Lower leg skin (tissue), 4 donors: ENCODE results near the gene SLC13A5. TPM values are rescaled to one million over a fixed set of nuclear protein-coding genes. Genes with fewer than 3 reads are reported as not detected.

Source experiments
- DNase-seq, 2 donors: peaks; one replicate each; pipeline ENCODE4 v3.0.0-alpha.2; 2019; ENCODE audit warnings: low spot score in 2 of 2
- H3K4me3 ChIP-seq: fragments of 200-600 bp; sonication (generic); 2 replicates; pipeline ENCODE4 v1.5.1; 2017; ENCODE audit warnings: mild to moderate bottlenecking, low read depth; ENCODE audit not compliant: poor library complexity, severe bottlenecking
- CTCF ChIP-seq, 3 donors: fragments of 450-650 bp; IDR thresholded peaks; one replicate each; pipeline ENCODE4 v1.5.1; 2016; ENCODE audit warnings: antibody characterized with exemption in 3 of 3, mild to moderate bottlenecking in 3 of 3, moderate library complexity in 2 of 3
- POLR2A ChIP-seq, 2 donors: fragments of 450-650 bp; IDR thresholded peaks; one replicate each; pipeline ENCODE4 v1.6.1; 2016 to 2017; ENCODE audit warnings: antibody characterized with exemption in 2 of 2, mild to moderate bottlenecking in 1 of 2, moderate library complexity in 1 of 2
- WGBS, 2 donors: methylation state at CpG; one replicate each; pipeline ENCODE4 v1.1.5; 2018; 5-methylcytosine and 5-hydroxymethylcytosine counted together
- intact Hi-C: fragments of 100-400 bp; cut with DNase I; formaldehyde crosslinking; loops from one replicate; pipeline ENCODE4 v1.15.0; 2023; ENCODE audit warnings: low total_unique reads
- total RNA-seq, 4 donors: library from RNA; depleted of rRNA; stranded (reverse); fragments of >200 nt; gene quantifications; one replicate each; pipeline ENCODE4 v1.1.0, GENCODE V29; 2016

Gene SLC13A5
- not detected for total RNA-seq

GRCh38 chr17:6713130-6713917, at the start of gene SLC13A5:
Gene SLC13A5 (minus strand): TSS chr17:6713369. CDS start chr17:6713333, 36 bp downstream.
- peak in 1 of 2 donors; percentile 86 for DNase-seq
- intact Hi-C loops: no loop called here
- WGBS, 2 donors: 4 to 7% methylated on average over 26 to 57 of the region's 71 CpGs
- no peak within 1 kb of the TSS for H3K4me3 ChIP-seq
- no peak for TF ChIP-seq CTCF (IDR thresholded peaks at IDR 0.05)
- TF ChIP-seq POLR2A (IDR thresholded peaks at IDR 0.05): no peak

GRCh38 chr17:6761779-6762178, 48.6 kb upstream of the SLC13A5 start:
- 80 to 81% methylated on average over 8 of the region's 8 CpGs for WGBS, 2 donors
- TF ChIP-seq POLR2A (IDR thresholded peaks at IDR 0.05) (no peak), CTCF (IDR thresholded peaks at IDR 0.05) (no peak)
- no peak overlapping the region for H3K4me3 ChIP-seq
- DNase-seq: no peak
- intact Hi-C loops: no loop called here

- no peak for DNase-seq
- 94 to 98% methylated on average over 2 of the region's 2 CpGs for WGBS, 2 donors
- H3K4me3 ChIP-seq: no peak overlapping the region
- intact Hi-C loops: no loop called here
- TF ChIP-seq POLR2A (IDR thresholded peaks at IDR 0.05) (no peak), CTCF (IDR thresholded peaks at IDR 0.05) (no peak)
Measured at GRCh38 chr17:6757747-6758146, 44.6 kb upstream of the SLC13A5 start.

- no peak for TF ChIP-seq CTCF (IDR thresholded peaks at IDR 0.05)
- TF ChIP-seq POLR2A (IDR thresholded peaks at IDR 0.05): no peak
- DNase-seq: no peak
- intact Hi-C loops: no loop called here
Measured at GRCh38 chr17:6756425-6757031, 43.4 kb upstream of the SLC13A5 start.

GRCh38 chr17:6755731-6756184, 42.6 kb upstream of the SLC13A5 start, which contains the start of gene XAF1:
Gene XAF1 (plus strand): TSS chr17:6756046. CDS start chr17:6756079, 33 bp downstream.
- intact Hi-C loops: no loop called here
- DNase-seq: peak in 1 of 2 donors; percentile 35
- TF ChIP-seq CTCF (IDR thresholded peaks at IDR 0.05): no peak
- no peak for TF ChIP-seq POLR2A (IDR thresholded peaks at IDR 0.05)

More at GRCh38 chr17:6756425-6757031, 43.4 kb upstream of the SLC13A5 start:
- peak overlapping the region; percentile 9 for H3K4me3 ChIP-seq
- 38 to 47% methylated on average over 13 of the region's 13 CpGs for WGBS, 2 donors

More at GRCh38 chr17:6755731-6756184, 42.6 kb upstream of the SLC13A5 start, which contains the start of gene XAF1:
- 7 to 8% methylated on average over 14 of the region's 14 CpGs for WGBS, 2 donors
- peak within 1 kb of the TSS; percentile 9 for H3K4me3 ChIP-seq
